Measurements from ENCODE around the gene HLA-B.

- TF ChIP-seq GATA2 (IDR thresholded peaks at IDR 0.05; ENCODE audit: low read depth, low read length): no peak
- TF ChIP-seq GATA3 (IDR thresholded peaks at IDR 0.05; ENCODE audit: low read depth, low read length): no peak
These were observed 49.0 kb upstream of the HLA-B start for GRCh38 chr6:31405996-31406395.

All from SH-SY5Y (cell line).